HCT116 (cell line): ENCODE measurements around the gene SKI. TPM values are rescaled to one million over a fixed set of nuclear protein-coding genes. Genes with fewer than 3 reads are reported as not detected.

ENCODE experiments used
- ATAC-seq: fragments of 200-7000 bp; cut with Tn5 transposase; 2 replicates; pipeline ENCODE4 v1.9.1; 2020; ENCODE audit warnings: mild to moderate bottlenecking, moderate library complexity
- BruUV-seq: library from RNA; stranded (reverse); fragments of 400-500 nt; replicated peaks from 2 replicates; lab custom pipeline; 2021; lab: Mats Ljungman, UMichigan
- CTCF ChIA-PET: fragments of 300-600 bp; sonication (Branson Sonifier 250); formaldehyde crosslinking; loops from one replicate; lab custom pipeline; 2021; ENCODE audit warnings: antibody characterized with exemption; lab: Charles Lee
- POLR2A ChIA-PET: fragments of 300-600, 350-600 bp; sonication (Branson Sonifier 250); formaldehyde crosslinking; loops from one replicate; lab custom pipeline; 2021; ENCODE audit warnings: antibody characterized with exemption; lab: Charles Lee
- RAD21 ChIA-PET, 2 experiments: fragments of 300-600 bp; sonication (Branson Sonifier 250); formaldehyde crosslinking; loops; one replicate each; lab custom pipeline; 2023; ENCODE audit warnings: low total read pairs in 2 of 2; ENCODE audit not compliant: uncharacterized antibody in 2 of 2, unreplicated experiment in 2 of 2, low non-redundant PET in 1 of 2; lab: Charles Lee
- DNase-seq: peaks from one replicate; pipeline ENCODE4 v3.0.0-alpha.2; 2010; ENCODE audit warnings: low read depth, low spot score
- H2AFZ ChIP-seq: fragments of 200-600 bp; shearing (Covaris generic), sonication (generic); 2 replicates; pipeline ENCODE4 v1.6.1; 2017; ENCODE audit warnings: low read depth, mixed run types, mixed read lengths, antibody characterized with exemption, low read length; ENCODE audit not compliant: poor library complexity, severe bottlenecking
- H3K27ac ChIP-seq: 2 replicates; pipeline ENCODE4 v1.5.1; 2012; ENCODE audit warnings: low read depth, low read length
- H3K27me3 ChIP-seq: fragments of 200-600 bp; sonication (generic); 2 replicates; pipeline ENCODE4 v1.6.1; 2016; ENCODE audit warnings: mixed run types, low read length, mixed read lengths; ENCODE audit not compliant: insufficient read depth
- H3K36me3 ChIP-seq, 2 experiments: fragments of 200-500 bp in 1 of 2; fragments of 200-600 bp in 1 of 2; sonication (Bioruptor generic) in 1 of 2; sonication (generic) in 1 of 2; 2 replicates each; pipeline versions ENCODE4 v1.5.1 to v1.6.1; 2014 to 2016; ENCODE audit warnings: low read length in 2 of 2, inconsistent platforms in 1 of 2, mixed read lengths in 1 of 2, mixed run types in 1 of 2; ENCODE audit not compliant: insufficient read depth in 2 of 2, control insufficient read depth in 1 of 2
- H3K4me1 ChIP-seq, 2 experiments: fragments of 200-600 bp in 1 of 2; sonication (generic) in 1 of 2; 2 replicates each; pipeline versions ENCODE4 v1.5.1 to v1.6.1; 2012 to 2017; ENCODE audit warnings: low read length in 2 of 2, inconsistent platforms in 1 of 2, mild to moderate bottlenecking in 1 of 2, mixed read lengths in 1 of 2, mixed run types in 1 of 2, moderate library complexity in 1 of 2; ENCODE audit not compliant: insufficient read depth in 2 of 2, control insufficient read depth in 1 of 2
- H3K4me2 ChIP-seq: fragments of 200-600 bp; sonication (generic); 2 replicates; pipeline ENCODE4 v1.6.1; 2017; ENCODE audit warnings: mixed run types, low read length, mixed read lengths
- H3K4me3 ChIP-seq, 2 experiments: fragments of 200-600 bp in 1 of 2; sonication (generic) in 1 of 2; replicated peaks in 1 of 2; 2 replicates each; pipeline ENCODE4 v1.5.1; 2011 to 2016; ENCODE audit warnings: low read length in 2 of 2, control low read depth in 1 of 2, low read depth in 1 of 2, mild to moderate bottlenecking in 1 of 2, mixed read lengths in 1 of 2, mixed run types in 1 of 2
- H3K79me2 ChIP-seq: fragments of 200-600 bp; sonication (generic); 2 replicates; pipeline ENCODE4 v1.6.1; 2017; ENCODE audit warnings: mild to moderate bottlenecking, mixed run types, low read length, moderate library complexity, mixed read lengths; ENCODE audit not compliant: insufficient read depth
- H3K9ac ChIP-seq: fragments of 200-600 bp; sonication (generic); 2 replicates; pipeline ENCODE4 v1.6.1; 2016; ENCODE audit warnings: low read length, mixed read lengths
- H3K9me2 ChIP-seq: fragments of 200-600 bp; sonication (generic), shearing (Covaris generic); 2 replicates; pipeline ENCODE4 v1.6.1; 2017; ENCODE audit warnings: mixed run types, mild to moderate bottlenecking, moderate library complexity; ENCODE audit not compliant: insufficient read depth
- H3K9me3 ChIP-seq, 2 experiments: fragments of 200-500 bp in 1 of 2; fragments of 200-600 bp in 1 of 2; sonication (Bioruptor generic) in 1 of 2; sonication (generic) in 1 of 2; 2 replicates each; pipeline ENCODE4 v1.6.1; 2014 to 2017; ENCODE audit warnings: low read length in 2 of 2, mixed read lengths in 2 of 2, inconsistent platforms in 1 of 2, low read depth in 1 of 2, mild to moderate bottlenecking in 1 of 2, mixed run types in 1 of 2, moderate library complexity in 1 of 2; ENCODE audit not compliant: control insufficient read depth in 1 of 2, insufficient read depth in 1 of 2
- H4K20me1 ChIP-seq: fragments of 200-600 bp; sonication (generic), shearing (Covaris generic); 2 replicates; pipeline ENCODE4 v1.6.1; 2017; ENCODE audit warnings: mixed run types, mild to moderate bottlenecking, moderate library complexity; ENCODE audit not compliant: insufficient read depth
- ATF3 ChIP-seq: IDR thresholded peaks from 2 replicates; pipeline ENCODE4 v1.6.1; 2012
- CBX3 ChIP-seq: IDR thresholded peaks from 2 replicates; pipeline ENCODE4 v1.6.1; 2012; ENCODE audit warnings: low read depth
- CEBPB ChIP-seq: IDR thresholded peaks from 2 replicates; pipeline ENCODE4 v1.6.1; 2012; ENCODE audit warnings: low read depth
- CTCF ChIP-seq, 3 experiments: fragments of 200-600 bp in 1 of 3; sonication (generic) in 1 of 3; IDR thresholded peaks in 2 of 3; conservative IDR thresholded peaks in 1 of 3; 2 replicates each; pipeline ENCODE4 v1.5.1; 2012 to 2017; ENCODE audit warnings: low read depth in 2 of 3, low read length in 2 of 3, antibody characterized with exemption in 1 of 3, borderline replicate concordance in 1 of 3, control low read depth in 1 of 3, mild to moderate bottlenecking in 1 of 3, mixed read lengths in 1 of 3, mixed run types in 1 of 3, moderate library complexity in 1 of 3; ENCODE audit not compliant: insufficient read depth in 1 of 3
- ELF1 ChIP-seq: IDR thresholded peaks from 2 replicates; pipeline ENCODE4 v1.6.1; 2012; ENCODE audit warnings: low read depth, borderline replicate concordance
- EZH2 ChIP-seq: fragments of 200-600 bp; sonication (generic); IDR thresholded peaks from 2 replicates; pipeline ENCODE4 v1.6.1; 2017; ENCODE audit warnings: antibody characterized with exemption, mixed run types
- EZH2phosphoT487 ChIP-seq: fragments of 200-600 bp; IDR thresholded peaks from 2 replicates; pipeline ENCODE4 v1.6.1; 2018; ENCODE audit warnings: antibody characterized with exemption, borderline replicate concordance
- FOSL1 ChIP-seq: IDR thresholded peaks from 2 replicates; pipeline ENCODE4 v1.6.1; 2012; ENCODE audit warnings: low read depth
- JUND ChIP-seq: IDR thresholded peaks from 2 replicates; pipeline ENCODE4 v1.6.1; 2012
- POLR2A ChIP-seq: IDR thresholded peaks from 2 replicates; pipeline ENCODE4 v1.7.0; 2011; ENCODE audit warnings: borderline replicate concordance; ENCODE audit not compliant: insufficient read depth, insufficient read length; ENCODE audit errors: extremely low read depth
- RAD21 ChIP-seq: IDR thresholded peaks from 2 replicates; pipeline ENCODE4 v1.6.1; 2012; ENCODE audit warnings: low read depth, mild to moderate bottlenecking
- SIN3A ChIP-seq: IDR thresholded peaks from 2 replicates; pipeline ENCODE4 v1.6.1; 2012; ENCODE audit warnings: low read depth
- SP1 ChIP-seq: IDR thresholded peaks from 2 replicates; pipeline ENCODE4 v1.6.1; 2012; ENCODE audit warnings: low read depth
- TCF7L2 ChIP-seq: IDR thresholded peaks from 2 replicates; pipeline ENCODE4 v1.7.0; 2011; ENCODE audit warnings: borderline replicate concordance, inconsistent platforms; ENCODE audit not compliant: insufficient read depth, insufficient read length; ENCODE audit errors: extremely low read depth
- YY1 ChIP-seq: IDR thresholded peaks from 2 replicates; pipeline ENCODE4 v1.6.1; 2011; ENCODE audit warnings: low read length, low read depth, moderate library complexity, mild to moderate bottlenecking; ENCODE audit not compliant: insufficient replicate concordance; ENCODE audit errors: extremely low read depth
- ZBTB33 ChIP-seq: IDR thresholded peaks from 2 replicates; pipeline ENCODE4 v1.6.1; 2011; ENCODE audit warnings: mild to moderate bottlenecking, low read length, moderate library complexity; ENCODE audit not compliant: insufficient replicate concordance; ENCODE audit errors: extremely low read depth
- ZFX ChIP-seq: fragments of 450-650 bp; IDR thresholded peaks from 2 replicates; pipeline ENCODE4 v1.6.1; 2017
- ZNF274 ChIP-seq: fragments of 200-500 bp; sonication (Bioruptor generic); IDR thresholded peaks from 2 replicates; pipeline ENCODE4 v1.6.1; 2014; ENCODE audit warnings: mild to moderate bottlenecking, low read depth, low read length, inconsistent platforms
- intact Hi-C: fragments of 100-400 bp; cut with micrococcal nuclease; formaldehyde crosslinking; loops from 2 replicates; pipeline ENCODE4 v1.10.0; 2022
- total RNA-seq: library from RNA; stranded (reverse); gene quantifications from one replicate; pipeline ENCODE4 v1.2.1, GENCODE V29; 2021; ENCODE audit not compliant: unreplicated experiment
- TF ChIP-seq, protein P1 (sequence below): IDR thresholded peaks from 2 replicates; pipeline ENCODE4 v1.6.1; 2012; ENCODE audit warnings: low read depth

The SKI gene
- total RNA-seq, 1 experiment from 2014 or later: 56.2 TPM

- no peak overlapping the region for H3K4me3 ChIP-seq
- no peak for DNase-seq
- intact Hi-C loops: no loop called here
- H4K20me1 ChIP-seq: no peaks in the 10 kb centered on the region
- H3K27ac ChIP-seq: no peak overlapping the region
- ChIA-PET RAD21 (no interaction called here), POLR2A (no interaction called here)
- no TSS peak for BruUV-seq
- H3K9me3 ChIP-seq: no peaks in the 10 kb centered on the region
- H2AFZ ChIP-seq: no peak overlapping the region
- no peaks in the 10 kb centered on the region; a peak in 1 of 4 replicates for H3K36me3 ChIP-seq
- TF ChIP-seq ATF3 (no peak), TCF7L2 (no peak), CEBPB (no peak), SP1 (no peak), EZH2phosphoT487 (no peak), POLR2A (no peak), FOSL1 (no peak), CBX3 (no peak), ELF1 (no peak), SIN3A (no peak), YY1 (no peak), ZBTB33 (no peak), CTCF (IDR thresholded peaks at IDR 0.05 in 2 of 3, conservative IDR thresholded peaks at IDR 0.05 in 1 of 3; ENCODE audit: borderline replicate concordance in 1 of 3, insufficient read depth in 1 of 3, low read depth in 2 of 3, low read length in 2 of 3) (no peak), ZFX (no peak), EZH2 (no peak), JUND (no peak), RAD21 (no peak), ZNF274 (no peak)
- TF ChIP-seq, protein P1, sequence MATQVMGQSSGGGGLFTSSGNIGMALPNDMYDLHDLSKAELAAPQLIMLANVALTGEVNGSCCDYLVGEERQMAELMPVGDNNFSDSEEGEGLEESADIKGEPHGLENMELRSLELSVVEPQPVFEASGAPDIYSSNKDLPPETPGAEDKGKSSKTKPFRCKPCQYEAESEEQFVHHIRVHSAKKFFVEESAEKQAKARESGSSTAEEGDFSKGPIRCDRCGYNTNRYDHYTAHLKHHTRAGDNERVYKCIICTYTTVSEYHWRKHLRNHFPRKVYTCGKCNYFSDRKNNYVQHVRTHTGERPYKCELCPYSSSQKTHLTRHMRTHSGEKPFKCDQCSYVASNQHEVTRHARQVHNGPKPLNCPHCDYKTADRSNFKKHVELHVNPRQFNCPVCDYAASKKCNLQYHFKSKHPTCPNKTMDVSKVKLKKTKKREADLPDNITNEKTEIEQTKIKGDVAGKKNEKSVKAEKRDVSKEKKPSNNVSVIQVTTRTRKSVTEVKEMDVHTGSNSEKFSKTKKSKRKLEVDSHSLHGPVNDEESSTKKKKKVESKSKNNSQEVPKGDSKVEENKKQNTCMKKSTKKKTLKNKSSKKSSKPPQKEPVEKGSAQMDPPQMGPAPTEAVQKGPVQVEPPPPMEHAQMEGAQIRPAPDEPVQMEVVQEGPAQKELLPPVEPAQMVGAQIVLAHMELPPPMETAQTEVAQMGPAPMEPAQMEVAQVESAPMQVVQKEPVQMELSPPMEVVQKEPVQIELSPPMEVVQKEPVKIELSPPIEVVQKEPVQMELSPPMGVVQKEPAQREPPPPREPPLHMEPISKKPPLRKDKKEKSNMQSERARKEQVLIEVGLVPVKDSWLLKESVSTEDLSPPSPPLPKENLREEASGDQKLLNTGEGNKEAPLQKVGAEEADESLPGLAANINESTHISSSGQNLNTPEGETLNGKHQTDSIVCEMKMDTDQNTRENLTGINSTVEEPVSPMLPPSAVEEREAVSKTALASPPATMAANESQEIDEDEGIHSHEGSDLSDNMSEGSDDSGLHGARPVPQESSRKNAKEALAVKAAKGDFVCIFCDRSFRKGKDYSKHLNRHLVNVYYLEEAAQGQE: no peak
- TF ChIP-seq, all 23 proteins: peak for 0
- no peak for ATAC-seq
- Histone ChIP-seq H3K9ac (no peak overlapping the region), H3K4me1 (no peaks in the 10 kb centered on the region), H3K79me2 (peaks cover 80% of the 10 kb centered on the region), H3K9me2 (no peaks in the 10 kb centered on the region), H3K27me3 (no peaks in the 10 kb centered on the region), H3K4me2 (no peak overlapping the region)
- CTCF ChIA-PET: no interaction called here
Measured at GRCh38 chr1:2279210-2279639, 51.1 kb downstream of the SKI start.
